Esophagus squamous epithelium (tissue), 5 donors: Measurements from ENCODE around the gene SPDYC. TPM values are rescaled to one million over a fixed set of nuclear protein-coding genes. Genes with fewer than 3 reads are reported as not detected.

Experiments used
- DNase-seq: peaks from one replicate; lab custom pipeline; 2025; lab: John Stamatoyannopoulos, UW
- H3K27ac ChIP-seq, 4 donors: fragments of 200-600 bp; sonication (generic); one replicate each; pipeline ENCODE4 v1.5.1; 2016 to 2019; ENCODE audit warnings: mild to moderate bottlenecking in 1 of 4
- H3K27me3 ChIP-seq, 4 donors: fragments of 200-600 bp; sonication (generic); 1 replicate in 3 of 4; 2 replicates in 1 of 4; pipeline versions ENCODE4 v1.5.1 to v1.6.0; 2017 to 2021; ENCODE audit warnings: antibody characterized with exemption in 1 of 4
- H3K36me3 ChIP-seq, 3 donors: fragments of 200-600 bp; sonication (generic); one replicate each; pipeline ENCODE4 v1.5.1; 2016 to 2019
- H3K4me1 ChIP-seq, 3 donors: fragments of 200-600 bp; sonication (generic); one replicate each; pipeline ENCODE4 v1.5.1; 2017 to 2019
- H3K4me3 ChIP-seq, 4 donors: fragments of 200-600 bp; sonication (generic); 1 replicate in 3 of 4; 2 replicates in 1 of 4; pipeline ENCODE4 v1.5.1; 2016 to 2019; ENCODE audit warnings: mild to moderate bottlenecking in 2 of 4, moderate library complexity in 1 of 4
- H3K9me3 ChIP-seq, 3 donors: fragments of 200-600 bp; sonication (generic); one replicate each; pipeline ENCODE4 v1.5.1; 2016 to 2019
- POLR2A ChIP-seq, 4 donors: fragments of 450-650 bp; IDR thresholded peaks; one replicate each; pipeline ENCODE4 v1.6.1; 2017; ENCODE audit warnings: antibody characterized with exemption in 4 of 4, mild to moderate bottlenecking in 4 of 4, moderate library complexity in 3 of 4
- WGBS, 2 donors: methylation state at CpG; one replicate each; pipeline ENCODE4 v1.1.5; 2018; 5-methylcytosine and 5-hydroxymethylcytosine counted together
- intact Hi-C: fragments of 100-400 bp; cut with DNase I; formaldehyde crosslinking; loops from one replicate; pipeline ENCODE4 v1.15.0; 2022
- total RNA-seq, 4 donors: library from RNA; depleted of rRNA; stranded (reverse); fragments of >200 nt; gene quantifications; one replicate each; pipeline ENCODE4 v1.1.0, GENCODE V29; 2016
- TF ChIP-seq, protein P1 (sequence below), 6 experiments: fragments of 450-650 bp in 4 of 6; fragments of 200-600 bp in 2 of 6; sonication (generic) in 2 of 6; IDR thresholded peaks; one replicate each; pipeline ENCODE4 v1.5.1; 2016 to 2019; ENCODE audit warnings: antibody characterized with exemption in 6 of 6, mild to moderate bottlenecking in 4 of 6, moderate library complexity in 4 of 6
- donor health status: DM: yes; HTN: yes; CAD: no.

SPDYC gene
- total RNA-seq, 4 donors from 2014 or later = not detected

GRCh38 chr11:65182258-65183170, 12.5 kb downstream of the SPDYC start:
- H3K9me3 ChIP-seq = no peaks in the 10 kb centered on the region
- H3K4me1 ChIP-seq = peaks cover 25 to 67% (median 28%) of the 10 kb centered on the region in 3 donors
- WGBS, 2 donors = 29 to 39% methylated on average over 3 to 8 of the region's 23 CpGs
- H3K36me3 ChIP-seq = peaks cover 15 to 38% (median 17%) of the 10 kb centered on the region in 3 donors
- TF ChIP-seq, protein P1, sequence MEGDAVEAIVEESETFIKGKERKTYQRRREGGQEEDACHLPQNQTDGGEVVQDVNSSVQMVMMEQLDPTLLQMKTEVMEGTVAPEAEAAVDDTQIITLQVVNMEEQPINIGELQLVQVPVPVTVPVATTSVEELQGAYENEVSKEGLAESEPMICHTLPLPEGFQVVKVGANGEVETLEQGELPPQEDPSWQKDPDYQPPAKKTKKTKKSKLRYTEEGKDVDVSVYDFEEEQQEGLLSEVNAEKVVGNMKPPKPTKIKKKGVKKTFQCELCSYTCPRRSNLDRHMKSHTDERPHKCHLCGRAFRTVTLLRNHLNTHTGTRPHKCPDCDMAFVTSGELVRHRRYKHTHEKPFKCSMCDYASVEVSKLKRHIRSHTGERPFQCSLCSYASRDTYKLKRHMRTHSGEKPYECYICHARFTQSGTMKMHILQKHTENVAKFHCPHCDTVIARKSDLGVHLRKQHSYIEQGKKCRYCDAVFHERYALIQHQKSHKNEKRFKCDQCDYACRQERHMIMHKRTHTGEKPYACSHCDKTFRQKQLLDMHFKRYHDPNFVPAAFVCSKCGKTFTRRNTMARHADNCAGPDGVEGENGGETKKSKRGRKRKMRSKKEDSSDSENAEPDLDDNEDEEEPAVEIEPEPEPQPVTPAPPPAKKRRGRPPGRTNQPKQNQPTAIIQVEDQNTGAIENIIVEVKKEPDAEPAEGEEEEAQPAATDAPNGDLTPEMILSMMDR (IDR thresholded peaks at IDR 0.05) = no peak
- TF ChIP-seq POLR2A (IDR thresholded peaks at IDR 0.05) = no peak
- H3K4me3 ChIP-seq = peak overlapping the region; percentile 83 to 95 (median 87)
- intact Hi-C loops = no loop called here
- peak overlapping the region; percentile 93 to 100 (median 98) for H3K27ac ChIP-seq
- H3K27me3 ChIP-seq = no peaks in the 10 kb centered on the region
- no peak for DNase-seq

DNA sequence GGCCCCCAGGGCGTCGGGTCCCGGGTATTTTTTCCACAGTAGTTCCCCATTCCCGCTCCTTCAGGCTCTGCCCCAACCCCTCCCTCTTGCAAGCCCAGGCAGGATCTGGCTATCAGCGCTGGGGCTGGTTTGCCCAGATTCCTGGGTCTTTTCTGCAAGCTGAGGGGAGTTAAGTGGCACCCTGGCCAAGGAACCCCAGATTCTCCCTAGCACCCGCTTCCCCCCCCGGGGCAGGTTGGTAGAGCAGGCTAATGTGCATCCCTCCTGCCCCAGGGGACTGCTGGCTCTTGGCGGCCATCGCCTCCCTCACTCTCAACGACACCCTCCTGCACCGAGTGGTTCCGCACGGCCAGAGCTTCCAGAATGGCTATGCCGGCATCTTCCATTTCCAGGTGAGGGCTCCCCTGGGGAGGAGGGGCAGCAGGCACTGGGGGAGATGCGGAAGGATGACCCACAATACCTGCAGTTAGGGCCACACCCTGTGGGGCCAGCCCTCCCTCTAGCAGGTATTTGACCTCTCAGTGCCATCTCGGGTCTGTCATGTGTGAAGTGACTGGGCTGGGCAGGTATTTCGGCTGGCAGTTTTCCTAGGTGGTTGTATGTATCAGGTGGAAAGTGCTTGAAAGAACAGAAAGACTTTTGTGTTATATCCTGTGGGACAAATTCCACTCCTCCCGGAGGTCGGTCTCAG, 13.3 kb downstream of the SPDYC start:
- Histone ChIP-seq H3K4me3 (peak overlapping the region; percentile 83 to 95 (median 87)), H3K27me3 (no peaks in the 10 kb centered on the region), H3K4me1 (peaks cover 25 to 67% (median 28%) of the 10 kb centered on the region in 3 donors), H3K36me3 (peaks cover 17 to 47% (median 24%) of the 10 kb centered on the region in 3 donors), H3K9me3 (no peaks in the 10 kb centered on the region), H3K27ac (peak overlapping the region; percentile 93 to 100 (median 98))
- intact Hi-C loops = no loop called here
- DNase-seq = no peak
- 35 to 37% methylated on average over 6 to 8 of the region's 19 CpGs for WGBS, 2 donors
- TF ChIP-seq POLR2A (IDR thresholded peaks at IDR 0.05) = no peak
- TF ChIP-seq, protein P1 (IDR thresholded peaks at IDR 0.05) = no peak

- H3K36me3 ChIP-seq = peaks cover 25 to 55% (median 32%) of the 10 kb centered on the region in 3 donors
- TF ChIP-seq POLR2A (IDR thresholded peaks at IDR 0.05) = no peak
- TF ChIP-seq, protein P1 (IDR thresholded peaks at IDR 0.05) = no peak
- intact Hi-C loops = no loop called here
- DNase-seq = no peak
- H3K27me3 ChIP-seq = no peaks in the 10 kb centered on the region
- no peaks in the 10 kb centered on the region for H3K9me3 ChIP-seq
- peaks cover 25 to 67% (median 28%) of the 10 kb centered on the region in 3 donors for H3K4me1 ChIP-seq
- H3K4me3 ChIP-seq = peak overlapping the region; percentile 83 to 95 (median 87)
- H3K27ac ChIP-seq = peak overlapping the region; percentile 93 to 100 (median 98)
- 51 to 60% methylated on average over 8 to 10 of the region's 22 CpGs for WGBS, 2 donors
These were observed 14.1 kb downstream of the SPDYC start for GRCh38 chr11:65184146-65184545.

DNA sequence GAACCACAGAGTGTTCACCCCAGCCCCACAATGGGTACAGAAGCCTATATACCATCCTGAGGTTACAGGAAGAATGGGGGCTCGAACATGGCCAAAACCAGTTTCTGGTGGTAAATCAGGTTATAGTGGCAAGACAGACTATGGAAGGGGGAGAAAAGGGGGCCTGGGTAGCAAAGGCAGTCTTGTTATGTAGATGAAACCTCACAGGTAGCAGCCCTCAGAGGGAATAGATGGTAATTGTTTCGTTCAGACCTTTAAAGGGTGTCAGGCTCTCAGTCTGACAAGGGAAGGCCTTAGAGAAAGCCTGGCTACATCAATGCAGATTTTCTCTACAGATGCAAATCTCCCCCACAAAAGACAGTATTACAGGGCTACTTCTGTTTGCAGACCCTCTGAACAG, 15.1 kb downstream of the SPDYC start:
- intact Hi-C loops = no loop called here
- peaks cover 33 to 65% (median 41%) of the 10 kb centered on the region in 3 donors for H3K36me3 ChIP-seq
- no peak for DNase-seq

More for the DNA sequence above, 15.1 kb downstream of the SPDYC start:
- Histone ChIP-seq H3K9me3 (no peaks in the 10 kb centered on the region), H3K4me1 (peaks cover 25 to 64% (median 26%) of the 10 kb centered on the region in 3 donors), H3K4me3 (no peak overlapping the region), H3K27ac (peak overlapping the region in 2 of 4 donors; percentile 98 to 100), H3K27me3 (no peaks in the 10 kb centered on the region)
- TF ChIP-seq, protein P1 (IDR thresholded peaks at IDR 0.05) = no peak
- TF ChIP-seq POLR2A (IDR thresholded peaks at IDR 0.05) = no peak
- 76 to 92% methylated on average over 2 of the region's 2 CpGs for whole genome bisulfite sequencing, 2 donors
